ENCODE results near the gene GET4. TPM values are rescaled to one million over a fixed set of nuclear protein-coding genes. Genes with fewer than 3 reads are reported as not detected.

GET4 gene
- total and polyA plus RNA-seq, 2 of the 13 experiments (the other 11 are each of a cell fraction or from before 2014, with no cell fraction given): 28.2 to 35.2 TPM

GRCh38 chr7:860149-860548, 16.2 kb upstream of the GET4 start:
- 98% methylated on average over 17 of the region's 21 CpGs for WGBS (ENCODE audit: low lambda C conversion rate)
- no peak overlapping the region for H3K27ac ChIP-seq (ENCODE audit: extremely low read length, insufficient read depth, low read length)
- in situ Hi-C loops (cut with HindIII; ENCODE audit: extremely low pct_ligation_motif_present, low pct_unique_long_range_greater_than_20kb) (no loop called here), intact Hi-C loops (cut with micrococcal nuclease; ENCODE audit: unreplicated experiment) (no loop called here)
- ATAC-seq (no peak), DNase-seq (ENCODE audit: low spot score) (no peak), FAIRE-seq (no peak)
- H3K79me2 ChIP-seq (ENCODE audit: insufficient read depth, low read length): no peaks in the 10 kb centered on the region
- H3K9ac ChIP-seq (ENCODE audit: insufficient read depth, low read depth, low read length): no peak overlapping the region
- TF ChIP-seq PAX8 (CRISPR knock-in tag; IDR thresholded peaks at IDR 0.05; ENCODE audit: borderline replicate concordance) (no peak), DNMT3B (CRISPR knock-in tag; conservative IDR thresholded peaks at IDR 0.05) (no peak), ZNF75D (CRISPR knock-in tag; IDR thresholded peaks at IDR 0.05; ENCODE audit: borderline replicate concordance) (no peak), ZNF274 (CRISPR knock-in tag; IDR thresholded peaks at IDR 0.05) (no peak), ZNF720 (CRISPR knock-in tag; IDR thresholded peaks at IDR 0.05) (no peak), ZNF775 (CRISPR knock-in tag; IDR thresholded peaks at IDR 0.05; ENCODE audit: borderline replicate concordance) (no peak), ZNF180 (CRISPR knock-in tag; IDR thresholded peaks at IDR 0.05; ENCODE audit: borderline replicate concordance, low read depth) (no peak), BRF2 (CRISPR knock-in tag; IDR thresholded peaks at IDR 0.05) (no peak), ZNF747 (CRISPR knock-in tag; IDR thresholded peaks at IDR 0.05; ENCODE audit: borderline replicate concordance) (no peak), ZNF773 (CRISPR knock-in tag; IDR thresholded peaks at IDR 0.05; ENCODE audit: borderline replicate concordance) (no peak), KDM4B (CRISPR knock-in tag; IDR thresholded peaks at IDR 0.05) (no peak), TAF1 (CRISPR knock-in tag; IDR thresholded peaks at IDR 0.05) (no peak), ZMYM2 (CRISPR knock-in tag; IDR thresholded peaks at IDR 0.05) (no peak), RFX3 (CRISPR knock-in tag; IDR thresholded peaks at IDR 0.05) (no peak), EEA1 (CRISPR knock-in tag; IDR thresholded peaks at IDR 0.05; ENCODE audit: borderline replicate concordance) (no peak), ZBTB4 (CRISPR knock-in tag; IDR thresholded peaks at IDR 0.05; ENCODE audit: borderline replicate concordance) (no peak), CCAR2 (optimal IDR thresholded peaks at IDR 0.05; ENCODE audit: low read depth, low read length) (no peak), ZKSCAN8 (CRISPR knock-in tag; IDR thresholded peaks at IDR 0.05; ENCODE audit: borderline replicate concordance) (no peak)
- peaks cover 13% of the 10 kb centered on the region for H3K4me1 ChIP-seq (ENCODE audit: insufficient read depth, low read length)
- BruUV-seq (replicated peaks): no TSS peak
- POLR2A ChIA-PET: no interaction called here
- H3K4me2 ChIP-seq (ENCODE audit: low read depth, low read length): no peak overlapping the region
- H2AFZ ChIP-seq (ENCODE audit: low read length): no peak overlapping the region
- H3K9me3 ChIP-seq (ENCODE audit: low read length): no peaks in the 10 kb centered on the region
- no peak overlapping the region for H3K4me3 ChIP-seq (replicated peaks in 1 of 3; ENCODE audit: insufficient read depth in 1 of 3, low read depth in 2 of 3, low read length in 3 of 3)
- no peaks in the 10 kb centered on the region for H3K27me3 ChIP-seq (ENCODE audit: control insufficient read depth in 1 of 2, insufficient read depth in 2 of 2, low read length in 2 of 2)
- H4K20me1 ChIP-seq (ENCODE audit: insufficient read depth, low read length): no peaks in the 10 kb centered on the region; the same call in 1 of the 2 replicates
- peaks cover 27 to 66% of the 10 kb centered on the region in 2 experiments; a peak in 4 of 5 replicates for H3K36me3 ChIP-seq (replicated peaks in 1 of 2; ENCODE audit: control insufficient read depth in 1 of 2, insufficient read depth in 2 of 2, low read length in 2 of 2)
- CTCF ChIA-PET (ENCODE audit: low intra/inter-chr PET ratio, low total read pairs): no interaction called here

Measured in HepG2 (cell line).